Posterior vena cava (tissue), 2 donors: Measurements from ENCODE around the gene MCCC1. TPM values are rescaled to one million over a fixed set of nuclear protein-coding genes. Genes with fewer than 3 reads are reported as not detected.
"Not testable (repeated sequence)": the region's sequence is repeated elsewhere in the genome, so short reads cannot be mapped to it uniquely, and the experiment has no call there.

Source experiments
- DNase-seq: peaks from one replicate; pipeline ENCODE4 v3.0.0-alpha.2; 2020; ENCODE audit warnings: low spot score
- intact Hi-C, 2 donors: fragments of 100-400 bp; cut with DNase I; formaldehyde crosslinking; loops; one replicate each; pipeline versions ENCODE4 v1.14.1 to v1.14.2; 2022 to 2023
- long read RNA-seq, 2 donors: library from polyadenylated mRNA; unstranded; transcript quantifications; one replicate each; pipeline ENCODE4 v2.0.0, GENCODE V29; 2020 to 2021
- total RNA-seq, 2 donors: library from RNA; stranded (reverse); fragmentation: NEBNext Ultra II Directional; extraction: Animal tissue kit (Norgen Biotek cat#: 25700); gene quantifications; one replicate each; pipeline ENCODE4 v1.2.1, GENCODE V29; 2021
- donor health status: DM: yes; HTN: yes; CAD: no.
- donor health status: DM: yes; HTN: yes; CAD: no.

MCCC1 gene
- 10 to 100 TPM; 15.7 to 16.5 TPM for total RNA-seq
- long read RNA-seq, donor 1, transcript MCCC1-201 (19 exons, 2,545 nt), result major isoform, 5 of 13 reads
- long read RNA-seq, donor 1, partial matches to known transcripts, result 2 of 13 reads
- long read RNA-seq, donor 1, other reads (novel, unspliced or antisense), result 5 of 13 reads
- long read RNA-seq, donor 2, transcript MCCC1-201 (19 exons, 2,545 nt), result major isoform, 30 of 44 reads
- long read RNA-seq, donor 2, partial matches to known transcripts, result 4 of 44 reads
- long read RNA-seq, donor 2, other reads (novel, unspliced or antisense), result 10 of 44 reads

GRCh38 chr3:183099026-183099837 is at the start of gene MCCC1:
Gene MCCC1 (minus strand): TSS chr3:183099496. CDS start chr3:183099440, 56 bp downstream.
- intact Hi-C loops, result no loop called here
- peak; percentile 99 for DNase-seq

GRCh38 chr3:183148056-183148455 is 48.8 kb upstream of the MCCC1 start:
- DNase-seq, result no peak
- intact Hi-C loops, result no loop called here

- intact Hi-C loops, result no loop called here
- DNase-seq, result no peak
These were observed 45.1 kb upstream of the MCCC1 start for GRCh38 chr3:183144363-183144762.

GRCh38 chr3:183142199-183142598 is 42.9 kb upstream of the MCCC1 start:
- no peak for DNase-seq
- intact Hi-C loops, result no loop called here

GRCh38 chr3:183134844-183135243 is 35.5 kb upstream of the MCCC1 start:
- intact Hi-C loops, result loop anchor here in 1 of 2 donors (5.0 kb wide), 1 partner anchor 252 kb away; no protein-coding TSS in a partner anchor
- DNase-seq, result no peak

GRCh38 chr3:183132409-183132808 is 33.1 kb upstream of the MCCC1 start:
- intact Hi-C loops, result loop anchor here in 1 of 2 donors (5.0 kb wide), 1 partner anchor 255 kb away; no protein-coding TSS in a partner anchor
- DNase-seq, result no peak

- DNase-seq, result no peak
- intact Hi-C loops, result loop anchor here in 1 of 2 donors (5.0 kb wide), 1 partner anchor 256 kb away; no protein-coding TSS in a partner anchor
These were observed 32.4 kb upstream of the MCCC1 start for GRCh38 chr3:183131735-183132134.

- no peak for DNase-seq
- intact Hi-C loops, result loop anchor here in 1 of 2 donors (5.0 kb wide), 1 partner anchor 256 kb away; no protein-coding TSS in a partner anchor
These were observed 32.0 kb upstream of the MCCC1 start for GRCh38 chr3:183131186-183131725.

- DNase-seq, result no peak
- intact Hi-C loops, result loop anchor here in 1 of 2 donors (10.0 kb wide), 1 partner anchor 256 kb away; no protein-coding TSS in a partner anchor
These were observed 29.9 kb upstream of the MCCC1 start for GRCh38 chr3:183129243-183129642.

- DNase-seq, result no peak
- intact Hi-C loops, result loop anchor here in 1 of 2 donors (10.0 kb wide), 1 partner anchor 256 kb away; no protein-coding TSS in a partner anchor
These were observed 29.4 kb upstream of the MCCC1 start for GRCh38 chr3:183128709-183129108.

- no peak for DNase-seq
- intact Hi-C loops, result loop anchor here in 1 of 2 donors (10.0 kb wide), 1 partner anchor 261 kb away; no protein-coding TSS in a partner anchor
These were observed 24.6 kb upstream of the MCCC1 start for GRCh38 chr3:183123891-183124290.

- no peak for DNase-seq
- intact Hi-C loops, result loop anchor here in 1 of 2 donors (10.0 kb wide), 1 partner anchor 262 kb away; no protein-coding TSS in a partner anchor
These were observed 23.1 kb upstream of the MCCC1 start for GRCh38 chr3:183122257-183122932.

GRCh38 chr3:183120538-183121215 is 21.4 kb upstream of the MCCC1 start:
- intact Hi-C loops, result loop anchor here in 1 of 2 donors (10.0 kb wide), 1 partner anchor 264 kb away; no protein-coding TSS in a partner anchor
- DNase-seq, result no peak

GRCh38 chr3:183117056-183117455 is 17.8 kb upstream of the MCCC1 start:
- DNase-seq, result no peak
- intact Hi-C loops, result no loop called here

GRCh38 chr3:183116025-183116614 is 16.8 kb upstream of the MCCC1 start:
- intact Hi-C loops, result no loop called here
- no peak for DNase-seq

GRCh38 chr3:183114384-183115178 is 15.3 kb upstream of the MCCC1 start:
- intact Hi-C loops, result no loop called here
- no peak for DNase-seq

GRCh38 chr3:183109847-183110246 is 10.6 kb upstream of the MCCC1 start:
- intact Hi-C loops, DNase-seq: not testable (repeated sequence)
